Peyer's patch (tissue), 4 donors: ENCODE measurements around the gene SLC22A16. TPM values are rescaled to one million over a fixed set of nuclear protein-coding genes. Genes with fewer than 3 reads are reported as not detected.
A peak's percentile ranks its signal among the peaks of the same experiment; 100 is the strongest.
"Not testable (repeated sequence)": the region's sequence is repeated elsewhere in the genome, so short reads cannot be mapped to it uniquely, and the experiment has no call there.

ENCODE experiments used
- DNase-seq, 3 donors: peaks; one replicate each; pipeline ENCODE4 v3.0.0-alpha.2; 2017 to 2019
- H3K27ac ChIP-seq, 4 donors: fragments of 200-600 bp; sonication (generic); one replicate each; pipeline ENCODE4 v1.5.1; 2016 to 2019
- H3K27me3 ChIP-seq, 2 donors: fragments of 200-600 bp; sonication (generic); one replicate each; pipeline ENCODE4 v1.5.1; 2019
- H3K36me3 ChIP-seq, 3 donors: fragments of 200-600 bp; sonication (generic); one replicate each; pipeline ENCODE4 v1.5.1; 2016 to 2019
- H3K4me1 ChIP-seq, 4 donors: fragments of 200-600 bp; sonication (generic); one replicate each; pipeline ENCODE4 v1.5.1; 2016 to 2019
- H3K4me3 ChIP-seq, 4 donors: fragments of 200-600 bp; sonication (generic); 1 replicate in 3 of 4; 2 replicates in 1 of 4; pipeline ENCODE4 v1.5.1; 2016 to 2019; ENCODE audit warnings: mild to moderate bottlenecking in 1 of 4
- H3K9me3 ChIP-seq, 4 donors: fragments of 200-600 bp; sonication (generic); one replicate each; pipeline ENCODE4 v1.5.1; 2016 to 2019; ENCODE audit warnings: mild to moderate bottlenecking in 1 of 4
- POLR2A ChIP-seq, 2 donors: fragments of 450-650 bp; IDR thresholded peaks; one replicate each; pipeline ENCODE4 v1.5.1; 2017; ENCODE audit warnings: antibody characterized with exemption in 2 of 2, mild to moderate bottlenecking in 2 of 2, moderate library complexity in 2 of 2
- total RNA-seq, 4 donors: library from RNA; depleted of rRNA; stranded (reverse); fragments of >200 nt; gene quantifications; one replicate each; pipeline ENCODE4 v1.1.0, GENCODE V29; 2016
- TF ChIP-seq, protein P1 (sequence below), 6 experiments: fragments of 450-650 bp in 4 of 6; fragments of 200-600 bp in 2 of 6; sonication (generic) in 1 of 6; IDR thresholded peaks; one replicate each; pipeline ENCODE4 v1.5.1; 2017 to 2019; ENCODE audit warnings: antibody characterized with exemption in 6 of 6, mild to moderate bottlenecking in 3 of 6, moderate library complexity in 1 of 6

SLC22A16 gene
- total RNA-seq, 4 donors from 2014 or later, result not detected

DNA sequence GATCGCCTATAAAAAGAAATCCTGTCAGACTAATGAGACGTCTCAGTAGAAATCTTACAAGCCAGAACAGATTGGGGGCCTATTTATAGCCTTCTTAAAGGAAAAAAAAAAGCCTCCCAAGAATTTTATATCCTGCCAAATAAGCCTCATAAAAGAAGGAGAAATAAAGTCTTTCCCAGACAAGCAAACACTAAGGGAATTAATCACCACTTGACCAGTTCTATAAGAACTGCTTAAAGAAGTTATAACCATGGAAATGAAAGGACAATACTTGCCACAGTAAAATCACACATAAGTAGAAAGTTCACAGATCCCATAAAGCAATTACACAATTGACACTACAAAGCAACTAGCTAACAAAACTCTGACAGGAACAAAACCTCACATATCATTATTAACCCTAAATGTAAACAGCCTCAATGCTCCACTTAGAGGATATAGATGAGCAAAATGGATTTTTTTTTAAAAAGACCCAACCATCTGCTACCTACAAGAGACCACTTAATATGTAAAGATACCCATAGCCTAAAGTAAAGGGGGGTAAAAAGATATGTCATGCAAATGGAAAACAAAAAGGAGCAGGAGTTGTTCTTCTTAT lies 13.4 kb downstream of the SLC22A16 start:
- Histone ChIP-seq H3K9me3 (peaks cover 0 to 8% (median 0%) of the 10 kb centered on the region in 4 donors), H3K4me1 (no peaks in the 10 kb centered on the region), H3K27ac (no peak overlapping the region), H3K27me3 (no peaks in the 10 kb centered on the region), H3K36me3 (no peaks in the 10 kb centered on the region), H3K4me3 (no peak overlapping the region)
- no peak for DNase-seq
- TF ChIP-seq POLR2A (IDR thresholded peaks at IDR 0.05), result no peak
- TF ChIP-seq, protein P1, sequence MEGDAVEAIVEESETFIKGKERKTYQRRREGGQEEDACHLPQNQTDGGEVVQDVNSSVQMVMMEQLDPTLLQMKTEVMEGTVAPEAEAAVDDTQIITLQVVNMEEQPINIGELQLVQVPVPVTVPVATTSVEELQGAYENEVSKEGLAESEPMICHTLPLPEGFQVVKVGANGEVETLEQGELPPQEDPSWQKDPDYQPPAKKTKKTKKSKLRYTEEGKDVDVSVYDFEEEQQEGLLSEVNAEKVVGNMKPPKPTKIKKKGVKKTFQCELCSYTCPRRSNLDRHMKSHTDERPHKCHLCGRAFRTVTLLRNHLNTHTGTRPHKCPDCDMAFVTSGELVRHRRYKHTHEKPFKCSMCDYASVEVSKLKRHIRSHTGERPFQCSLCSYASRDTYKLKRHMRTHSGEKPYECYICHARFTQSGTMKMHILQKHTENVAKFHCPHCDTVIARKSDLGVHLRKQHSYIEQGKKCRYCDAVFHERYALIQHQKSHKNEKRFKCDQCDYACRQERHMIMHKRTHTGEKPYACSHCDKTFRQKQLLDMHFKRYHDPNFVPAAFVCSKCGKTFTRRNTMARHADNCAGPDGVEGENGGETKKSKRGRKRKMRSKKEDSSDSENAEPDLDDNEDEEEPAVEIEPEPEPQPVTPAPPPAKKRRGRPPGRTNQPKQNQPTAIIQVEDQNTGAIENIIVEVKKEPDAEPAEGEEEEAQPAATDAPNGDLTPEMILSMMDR (IDR thresholded peaks at IDR 0.05), result no peak

DNA sequence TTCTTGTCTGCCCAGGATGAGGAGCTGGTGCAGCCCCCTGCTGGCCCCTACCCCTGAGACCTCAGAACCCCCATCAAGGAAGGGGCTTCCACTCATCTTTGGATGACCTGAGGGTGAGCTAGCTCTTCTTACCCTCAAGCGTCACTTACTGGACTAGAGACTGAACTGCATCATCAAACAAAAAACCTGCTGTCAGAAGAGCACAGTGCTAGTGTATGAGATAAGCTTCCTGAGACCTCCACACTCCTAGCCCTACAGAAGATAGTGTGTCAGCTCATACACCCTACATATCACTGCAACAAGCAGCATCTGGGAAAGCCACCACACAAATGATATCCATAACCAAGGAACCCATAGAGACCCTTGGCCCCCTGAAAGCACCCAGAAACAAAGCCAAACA lies 15.0 kb downstream of the SLC22A16 start:
- Histone ChIP-seq H3K27me3 (no peaks in the 10 kb centered on the region), H3K27ac (no peak overlapping the region), H3K36me3 (no peaks in the 10 kb centered on the region), H3K9me3 (peaks cover 0 to 8% (median 0%) of the 10 kb centered on the region in 4 donors), H3K4me1 (no peaks in the 10 kb centered on the region), H3K4me3 (no peak overlapping the region)
- TF ChIP-seq, protein P1 (IDR thresholded peaks at IDR 0.05), result no peak
- DNase-seq, result no peak

DNA sequence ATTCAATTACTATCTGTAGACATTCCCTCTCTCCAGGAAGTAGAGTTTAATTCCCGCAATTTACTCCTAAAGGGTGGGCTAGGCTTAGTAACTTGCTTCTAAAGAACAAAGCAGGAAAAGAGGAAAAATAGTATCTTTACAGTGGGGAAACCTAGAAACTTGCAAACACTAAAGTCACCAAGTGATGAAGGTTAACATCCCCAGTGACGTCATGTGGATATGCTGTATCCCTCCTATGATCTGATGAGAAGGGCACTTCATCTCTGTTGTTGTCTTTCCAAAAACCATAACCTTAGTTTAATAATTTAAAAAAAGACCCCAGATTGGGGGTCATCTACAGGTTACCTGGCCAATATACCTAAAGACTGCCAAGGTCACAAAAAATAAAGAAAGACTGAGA lies 17.3 kb downstream of the SLC22A16 start:
- no peak overlapping the region for H3K4me3 ChIP-seq
- H3K27ac ChIP-seq, result no peak overlapping the region
- TF ChIP-seq POLR2A (IDR thresholded peaks at IDR 0.05), result no peak
- TF ChIP-seq, protein P1 (IDR thresholded peaks at IDR 0.05), result no peak
- H3K36me3 ChIP-seq, result no peaks in the 10 kb centered on the region
- H3K9me3 ChIP-seq, result peaks cover 0 to 8% (median 0%) of the 10 kb centered on the region in 4 donors
- H3K4me1 ChIP-seq, result no peaks in the 10 kb centered on the region
- no peaks in the 10 kb centered on the region for H3K27me3 ChIP-seq
- no peak for DNase-seq

DNA sequence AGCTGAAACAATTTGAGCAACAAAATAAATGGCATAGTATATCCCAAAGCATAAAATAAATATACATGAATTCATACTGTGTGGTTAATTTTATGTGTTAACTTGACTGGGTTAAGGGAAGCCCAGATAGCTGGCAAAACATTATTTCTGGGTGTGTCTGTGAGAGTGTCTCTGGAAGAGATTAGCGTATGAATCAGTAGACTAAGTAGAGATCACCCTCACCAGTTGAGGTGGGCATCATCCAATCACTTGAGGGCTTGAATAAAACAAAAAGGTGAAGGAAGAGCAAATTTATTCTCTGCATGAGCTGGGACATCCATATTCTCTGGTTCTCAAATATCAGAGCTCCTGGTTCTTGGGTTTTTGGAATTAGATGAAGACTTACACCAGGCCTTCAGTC lies 17.9 kb downstream of the SLC22A16 start:
- no peak for TF ChIP-seq POLR2A (IDR thresholded peaks at IDR 0.05)
- TF ChIP-seq, protein P1 (IDR thresholded peaks at IDR 0.05), result no peak
- Histone ChIP-seq H3K9me3 (peaks cover 0 to 8% (median 0%) of the 10 kb centered on the region in 4 donors), H3K36me3 (no peaks in the 10 kb centered on the region), H3K4me1 (no peaks in the 10 kb centered on the region), H3K4me3 (no peak overlapping the region), H3K27ac (no peak overlapping the region), H3K27me3 (no peaks in the 10 kb centered on the region)
- no peak for DNase-seq

DNA sequence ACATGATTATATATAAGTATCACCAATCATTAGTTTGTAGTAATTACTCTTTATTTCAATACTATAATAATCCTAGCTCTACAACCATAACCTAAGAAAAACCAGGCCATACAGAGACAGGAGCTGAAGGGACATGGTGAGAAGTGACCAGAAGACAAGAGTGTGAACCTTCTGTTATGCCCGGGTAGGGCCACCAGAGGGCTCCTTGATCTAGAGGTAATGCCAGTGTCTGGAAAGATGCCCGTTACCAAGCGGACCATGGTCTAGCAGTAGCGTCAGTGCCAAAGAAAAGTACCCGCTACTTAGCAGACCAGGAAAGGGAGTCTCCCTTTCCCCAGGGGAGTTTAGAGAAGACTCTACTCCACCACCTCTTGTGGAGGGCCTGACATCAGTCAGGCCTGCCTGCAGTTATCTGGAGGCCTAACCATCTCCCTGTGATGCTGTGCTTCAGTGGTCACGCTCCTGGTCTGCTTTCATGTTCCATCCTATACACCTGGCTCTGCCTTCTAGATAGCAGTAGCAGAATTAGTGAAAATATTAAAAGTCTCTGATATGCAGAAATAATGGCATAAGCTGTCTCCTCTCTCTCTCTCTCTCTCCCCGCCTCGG lies 18.7 kb downstream of the SLC22A16 start:
- TF ChIP-seq, protein P1 (IDR thresholded peaks at IDR 0.05), result peak in 4 of 6 experiments; percentile 21 to 38 (median 36)
- not testable (repeated sequence) for H3K27me3 ChIP-seq, H3K9me3 ChIP-seq, H3K36me3 ChIP-seq, H3K4me3 ChIP-seq, H3K27ac ChIP-seq, H3K4me1 ChIP-seq
- peak in 1 of 3 donors; percentile 58 for DNase-seq
